Tibial nerve (tissue), 4 donors: Measurements from ENCODE around the gene EYA2. TPM values are rescaled to one million over a fixed set of nuclear protein-coding genes. Genes with fewer than 3 reads are reported as not detected.

ENCODE experiments used
- DNase-seq, 2 donors: peaks; one replicate each; pipeline ENCODE4 v3.0.0-alpha.2; 2019; ENCODE audit warnings: low spot score in 2 of 2
- H3K27ac ChIP-seq, 4 donors: fragments of 200-600 bp; sonication (generic) in 3 of 4; one replicate each; pipeline ENCODE4 v1.5.1; 2017 to 2019; ENCODE audit warnings: mild to moderate bottlenecking in 1 of 4
- H3K27me3 ChIP-seq, 2 donors: fragments of 200-600 bp; sonication (generic) in 1 of 2; one replicate each; pipeline versions ENCODE4 v1.5.1 to v1.6.0; 2017 to 2019
- H3K36me3 ChIP-seq, 3 donors: fragments of 200-600 bp; sonication (generic); one replicate each; pipeline ENCODE4 v1.5.1; 2018 to 2019
- H3K4me1 ChIP-seq, 4 donors: fragments of 200-600 bp; sonication (generic) in 3 of 4; one replicate each; pipeline ENCODE4 v1.5.1; 2017 to 2019
- H3K4me3 ChIP-seq, 4 donors: fragments of 200-600 bp; sonication (generic) in 3 of 4; one replicate each; pipeline ENCODE4 v1.5.1; 2017 to 2019; ENCODE audit warnings: mild to moderate bottlenecking in 1 of 4, moderate library complexity in 1 of 4
- H3K9me3 ChIP-seq, 4 donors: fragments of 200-600 bp; sonication (generic) in 3 of 4; one replicate each; pipeline ENCODE4 v1.5.1; 2017 to 2019
- EP300 ChIP-seq, 2 donors: sonication (generic); formaldehyde crosslinking; IDR thresholded peaks; one replicate each; pipeline ENCODE4 v1.6.1; 2017; ENCODE audit warnings: antibody characterized with exemption in 2 of 2, mild to moderate bottlenecking in 1 of 2
- POLR2A ChIP-seq, 2 donors: fragments of 450-650 bp; IDR thresholded peaks; one replicate each; pipeline ENCODE4 v1.6.1; 2017; ENCODE audit warnings: antibody characterized with exemption in 2 of 2, mild to moderate bottlenecking in 2 of 2, moderate library complexity in 2 of 2
- WGBS, 2 donors: methylation state at CpG; one replicate each; pipeline ENCODE4 v1.1.5; 2018; 5-methylcytosine and 5-hydroxymethylcytosine counted together
- total RNA-seq, 4 donors: library from RNA; depleted of rRNA; stranded (reverse); fragments of >200 nt; gene quantifications; one replicate each; pipeline ENCODE4 v1.1.0, GENCODE V29; 2016
- TF ChIP-seq, protein P1 (sequence below), 5 experiments: fragments of 200-600 bp in 3 of 5; fragments of 450-650 bp in 2 of 5; sonication (generic) in 3 of 5; IDR thresholded peaks; one replicate each; pipeline ENCODE4 v1.5.1; 2016 to 2019; ENCODE audit warnings: antibody characterized with exemption in 5 of 5, mild to moderate bottlenecking in 3 of 5, moderate library complexity in 2 of 5

EYA2 gene
- total RNA-seq, 4 donors from 2014 or later = 13.8 to 25.5 (median 20.2) TPM

DNA sequence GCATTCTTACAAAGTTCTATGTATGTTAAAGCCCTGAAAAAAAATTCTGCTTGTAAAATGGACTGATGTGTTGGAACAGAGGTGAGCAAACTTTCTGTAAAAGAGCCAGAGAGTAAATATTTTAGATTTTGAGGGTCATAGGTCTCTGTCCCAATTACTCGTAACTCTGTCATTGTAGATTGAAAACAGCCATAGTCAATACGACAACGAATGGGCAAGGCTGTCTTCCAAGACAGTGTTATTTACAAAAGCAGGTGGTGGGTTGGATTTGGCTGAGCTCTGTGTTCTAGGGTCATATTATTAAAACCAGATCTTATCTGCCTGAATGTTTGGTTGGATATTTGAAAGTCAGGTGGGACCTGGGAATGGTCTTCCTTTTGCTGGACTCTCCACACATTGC is 135.2 kb downstream of the EYA2 start:
- no peak for TF ChIP-seq POLR2A (IDR thresholded peaks at IDR 0.05)
- TF ChIP-seq, protein P1, sequence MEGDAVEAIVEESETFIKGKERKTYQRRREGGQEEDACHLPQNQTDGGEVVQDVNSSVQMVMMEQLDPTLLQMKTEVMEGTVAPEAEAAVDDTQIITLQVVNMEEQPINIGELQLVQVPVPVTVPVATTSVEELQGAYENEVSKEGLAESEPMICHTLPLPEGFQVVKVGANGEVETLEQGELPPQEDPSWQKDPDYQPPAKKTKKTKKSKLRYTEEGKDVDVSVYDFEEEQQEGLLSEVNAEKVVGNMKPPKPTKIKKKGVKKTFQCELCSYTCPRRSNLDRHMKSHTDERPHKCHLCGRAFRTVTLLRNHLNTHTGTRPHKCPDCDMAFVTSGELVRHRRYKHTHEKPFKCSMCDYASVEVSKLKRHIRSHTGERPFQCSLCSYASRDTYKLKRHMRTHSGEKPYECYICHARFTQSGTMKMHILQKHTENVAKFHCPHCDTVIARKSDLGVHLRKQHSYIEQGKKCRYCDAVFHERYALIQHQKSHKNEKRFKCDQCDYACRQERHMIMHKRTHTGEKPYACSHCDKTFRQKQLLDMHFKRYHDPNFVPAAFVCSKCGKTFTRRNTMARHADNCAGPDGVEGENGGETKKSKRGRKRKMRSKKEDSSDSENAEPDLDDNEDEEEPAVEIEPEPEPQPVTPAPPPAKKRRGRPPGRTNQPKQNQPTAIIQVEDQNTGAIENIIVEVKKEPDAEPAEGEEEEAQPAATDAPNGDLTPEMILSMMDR (IDR thresholded peaks at IDR 0.05) = no peak
- TF ChIP-seq EP300 (IDR thresholded peaks at IDR 0.05) = no peak
- Histone ChIP-seq H3K9me3 (peaks cover 0 to 7% (median 0%) of the 10 kb centered on the region in 4 donors), H3K27me3 (no peaks in the 10 kb centered on the region), H3K36me3 (peaks cover 0 to 16% (median 0%) of the 10 kb centered on the region in 3 donors), H3K4me1 (peaks cover 0 to 19% (median 0%) of the 10 kb centered on the region in 4 donors), H3K4me3 (no peak overlapping the region), H3K27ac (no peak overlapping the region)
- DNase-seq = no peak
- WGBS, 2 donors = 65 to 74% methylated on average over 3 of the region's 3 CpGs

- no peak for DNase-seq
- H3K27ac ChIP-seq = peak overlapping the region in 1 of 4 donors; percentile 35
- no peak for TF ChIP-seq EP300 (IDR thresholded peaks at IDR 0.05)
- TF ChIP-seq, protein P1 (IDR thresholded peaks at IDR 0.05) = no peak
- TF ChIP-seq POLR2A (IDR thresholded peaks at IDR 0.05) = no peak
These were observed 135.7 kb downstream of the EYA2 start for GRCh38 chr20:47030271-47030810.

DNA sequence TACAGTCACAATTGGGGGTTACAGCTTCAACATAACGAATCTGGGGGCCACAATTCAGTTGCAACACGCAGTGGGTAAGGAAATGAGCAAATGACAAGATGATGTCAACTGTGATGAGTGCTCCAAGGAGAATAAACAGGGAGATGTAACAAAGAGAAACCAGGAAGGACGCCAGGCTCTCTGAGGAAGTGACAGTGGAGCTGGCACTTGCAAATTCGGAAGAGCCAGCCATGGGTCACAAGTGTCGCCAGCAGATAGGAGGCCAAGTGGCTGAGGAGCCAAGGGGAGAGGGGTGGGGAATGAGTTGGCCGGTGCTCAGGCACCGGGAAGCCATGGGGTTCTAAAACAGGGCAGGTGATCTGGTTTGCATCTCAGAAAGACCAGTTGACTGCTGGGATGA is 136.4 kb downstream of the EYA2 start:
- no peak for DNase-seq
- TF ChIP-seq POLR2A (IDR thresholded peaks at IDR 0.05) (no peak), EP300 (IDR thresholded peaks at IDR 0.05) (peak in 1 of 2 donors; percentile 19)
- WGBS, 2 donors = 56 to 57% methylated on average over 7 of the region's 7 CpGs

More at GRCh38 chr20:47030271-47030810, 135.7 kb downstream of the EYA2 start:
- Histone ChIP-seq H3K9me3 (peaks cover 0 to 7% (median 0%) of the 10 kb centered on the region in 4 donors), H3K4me1 (peaks cover 0 to 19% (median 0%) of the 10 kb centered on the region in 4 donors), H3K36me3 (peaks cover 0 to 16% (median 0%) of the 10 kb centered on the region in 3 donors), H3K27me3 (no peaks in the 10 kb centered on the region), H3K4me3 (no peak overlapping the region)
- WGBS, 2 donors = 91 to 97% methylated on average over 4 of the region's 4 CpGs

GRCh38 chr20:47031821-47032220 is 137.2 kb downstream of the EYA2 start:
- Histone ChIP-seq H3K36me3 (peaks cover 0 to 16% (median 0%) of the 10 kb centered on the region in 3 donors), H3K4me1 (peaks cover 0 to 19% (median 0%) of the 10 kb centered on the region in 4 donors), H3K9me3 (peaks cover 0 to 7% (median 0%) of the 10 kb centered on the region in 4 donors), H3K27ac (no peak overlapping the region), H3K27me3 (no peaks in the 10 kb centered on the region), H3K4me3 (no peak overlapping the region)
- no peak for DNase-seq
- WGBS, 2 donors = 92 to 93% methylated on average over 1 of the region's 1 CpG
- no peak for TF ChIP-seq EP300 (IDR thresholded peaks at IDR 0.05)
- TF ChIP-seq, protein P1 (IDR thresholded peaks at IDR 0.05) = no peak
- TF ChIP-seq POLR2A (IDR thresholded peaks at IDR 0.05) = no peak

More for the DNA sequence above, 136.4 kb downstream of the EYA2 start:
- no peaks in the 10 kb centered on the region for H3K27me3 ChIP-seq
- H3K36me3 ChIP-seq = peaks cover 0 to 16% (median 0%) of the 10 kb centered on the region in 3 donors
- peak overlapping the region in 1 of 4 donors; percentile 35 for H3K27ac ChIP-seq
- no peak overlapping the region for H3K4me3 ChIP-seq
- peaks cover 0 to 19% (median 0%) of the 10 kb centered on the region in 4 donors for H3K4me1 ChIP-seq
- peaks cover 0 to 7% (median 0%) of the 10 kb centered on the region in 4 donors for H3K9me3 ChIP-seq

- H3K9me3 ChIP-seq = peaks cover 0 to 6% (median 0%) of the 10 kb centered on the region in 4 donors
- peak overlapping the region in 1 of 4 donors; percentile 34 for H3K27ac ChIP-seq
- H3K4me1 ChIP-seq = peaks cover 0 to 19% (median 0%) of the 10 kb centered on the region in 4 donors
- H3K4me3 ChIP-seq = no peak overlapping the region
- TF ChIP-seq POLR2A (IDR thresholded peaks at IDR 0.05) (no peak), EP300 (IDR thresholded peaks at IDR 0.05) (no peak)
- TF ChIP-seq, protein P1 (IDR thresholded peaks at IDR 0.05) = no peak
- H3K36me3 ChIP-seq = peaks cover 0 to 21% (median 0%) of the 10 kb centered on the region in 3 donors
- no peaks in the 10 kb centered on the region for H3K27me3 ChIP-seq
- 73 to 82% methylated on average over 8 of the region's 8 CpGs for WGBS, 2 donors
- DNase-seq = no peak
These were observed 138.4 kb downstream of the EYA2 start for GRCh38 chr20:47032933-47033578.
